Stimulated activated CD8-positive, alpha-beta memory T cell treated with anti-CD3 and anti-CD28 coated beads, Interleukin-12 subunit alpha, Interleukin-12 subunit beta, amount 100 ng/mL, for 24 hours (primary cell): Measurements from ENCODE around the gene FYN.

Experiments
- DNase-seq: peaks from one replicate; pipeline ENCODE4 v3.0.0-alpha.2; 2020; ENCODE audit errors: extremely low read depth

FYN gene

GRCh38 chr6:111631903-111632460, 241.3 kb downstream of the FYN start:
- DNase-seq: no peak

GRCh38 chr6:111631018-111631417, 242.2 kb downstream of the FYN start:
- no peak for DNase-seq

GRCh38 chr6:111628142-111628850, 245.0 kb downstream of the FYN start:
- DNase-seq: no peak

- DNase-seq: no peak
Observed at GRCh38 chr6:111626441-111626840, 246.8 kb downstream of the FYN start.

- DNase-seq: no peak
Observed at GRCh38 chr6:111625461-111626391, 247.5 kb downstream of the FYN start.

- no peak for DNase-seq
Observed at GRCh38 chr6:111625099-111625416, 248.2 kb downstream of the FYN start.

GRCh38 chr6:111624401-111625098, 248.7 kb downstream of the FYN start:
- DNase-seq: no peak

GRCh38 chr6:111623046-111623718, 250.1 kb downstream of the FYN start:
- no peak for DNase-seq

- no peak for DNase-seq
Observed at GRCh38 chr6:111620169-111620568, 253.1 kb downstream of the FYN start.

- no peak for DNase-seq
Observed at GRCh38 chr6:111618407-111618806, 254.8 kb downstream of the FYN start.

- DNase-seq: no peak
Observed at GRCh38 chr6:111617149-111617548, 256.1 kb downstream of the FYN start.

GRCh38 chr6:111615916-111616612, 257.2 kb downstream of the FYN start:
- no peak for DNase-seq

GRCh38 chr6:111614833-111615582, 258.2 kb downstream of the FYN start:
- no peak for DNase-seq

GRCh38 chr6:111612379-111612778, 260.9 kb downstream of the FYN start:
- no peak for DNase-seq

GRCh38 chr6:111610548-111611172, 262.6 kb downstream of the FYN start:
- no peak for DNase-seq
